GM21526 (cell line): ENCODE measurements around the gene KDM4C.
"Not testable (repeated sequence)": the region's sequence is repeated elsewhere in the genome, so short reads cannot be mapped to it uniquely, and the experiment has no call there.

ENCODE experiments used
- ATAC-seq: cut with Tn5 transposase; IDR thresholded peaks from one replicate; pipeline ENCODE4 v1.9.1; 2021; ENCODE audit warnings: moderate library complexity; ENCODE audit not compliant: unreplicated experiment, low FRiP score

The KDM4C gene

GRCh38 chr9:6757456-6758247, at the start of gene KDM4C:
Gene KDM4C (plus strand): TSS chr9:6757973. CDS start chr9:6792989, 35,016 bp downstream.
- ATAC-seq, result peak; percentile 81

GRCh38 chr9:6708732-6709131, 49.0 kb upstream of the KDM4C start:
- no peak for ATAC-seq

- no peak for ATAC-seq
Observed at GRCh38 chr9:6711403-6711802, 46.4 kb upstream of the KDM4C start.

- no peak for ATAC-seq
Observed at GRCh38 chr9:6712041-6712440, 45.7 kb upstream of the KDM4C start.

GRCh38 chr9:6714176-6714575, 43.6 kb upstream of the KDM4C start:
- no peak for ATAC-seq

- not testable (repeated sequence) for ATAC-seq
Observed at GRCh38 chr9:6715153-6715754, 42.5 kb upstream of the KDM4C start.

- peak; percentile 78 for ATAC-seq
Observed at GRCh38 chr9:6715755-6716643, 41.8 kb upstream of the KDM4C start.

- no peak for ATAC-seq
Observed at GRCh38 chr9:6716766-6717165, 41.0 kb upstream of the KDM4C start.

GRCh38 chr9:6723881-6724420, 33.8 kb upstream of the KDM4C start:
- no peak for ATAC-seq

- ATAC-seq, result no peak
Observed at GRCh38 chr9:6733257-6733656, 24.5 kb upstream of the KDM4C start.

- no peak for ATAC-seq
Observed at GRCh38 chr9:6733831-6734230, 23.9 kb upstream of the KDM4C start.

- ATAC-seq, result no peak
Observed at GRCh38 chr9:6735422-6735821, 22.4 kb upstream of the KDM4C start.

GRCh38 chr9:6739218-6739617, 18.6 kb upstream of the KDM4C start:
- no peak for ATAC-seq

- not testable (repeated sequence) for ATAC-seq
Observed at GRCh38 chr9:6748861-6749260, 8.9 kb upstream of the KDM4C start.

GRCh38 chr9:6754861-6755260, 2.9 kb upstream of the KDM4C start:
- ATAC-seq, result not testable (repeated sequence)

- peak; percentile 25 for ATAC-seq
Observed at GRCh38 chr9:6757132-6757455, 679 bp upstream of the KDM4C start.

- peak; percentile 17 for ATAC-seq
Observed at GRCh38 chr9:6758248-6758497, 400 bp downstream of the KDM4C start.

- peak; percentile 32 for ATAC-seq
Observed at GRCh38 chr9:6758498-6759184, 868 bp downstream of the KDM4C start.

GRCh38 chr9:6759185-6759977, 1.6 kb downstream of the KDM4C start:
- peak; percentile 2 for ATAC-seq

- ATAC-seq, result no peak
Observed at GRCh38 chr9:6761306-6761705, 3.5 kb downstream of the KDM4C start.
